Measurements from ENCODE around the gene ATP13A3.

Gene ATP13A3

GRCh38 chr3:194458131-194458530, 28.7 kb downstream of the ATP13A3 start:
- TF ChIP-seq, protein P1, sequence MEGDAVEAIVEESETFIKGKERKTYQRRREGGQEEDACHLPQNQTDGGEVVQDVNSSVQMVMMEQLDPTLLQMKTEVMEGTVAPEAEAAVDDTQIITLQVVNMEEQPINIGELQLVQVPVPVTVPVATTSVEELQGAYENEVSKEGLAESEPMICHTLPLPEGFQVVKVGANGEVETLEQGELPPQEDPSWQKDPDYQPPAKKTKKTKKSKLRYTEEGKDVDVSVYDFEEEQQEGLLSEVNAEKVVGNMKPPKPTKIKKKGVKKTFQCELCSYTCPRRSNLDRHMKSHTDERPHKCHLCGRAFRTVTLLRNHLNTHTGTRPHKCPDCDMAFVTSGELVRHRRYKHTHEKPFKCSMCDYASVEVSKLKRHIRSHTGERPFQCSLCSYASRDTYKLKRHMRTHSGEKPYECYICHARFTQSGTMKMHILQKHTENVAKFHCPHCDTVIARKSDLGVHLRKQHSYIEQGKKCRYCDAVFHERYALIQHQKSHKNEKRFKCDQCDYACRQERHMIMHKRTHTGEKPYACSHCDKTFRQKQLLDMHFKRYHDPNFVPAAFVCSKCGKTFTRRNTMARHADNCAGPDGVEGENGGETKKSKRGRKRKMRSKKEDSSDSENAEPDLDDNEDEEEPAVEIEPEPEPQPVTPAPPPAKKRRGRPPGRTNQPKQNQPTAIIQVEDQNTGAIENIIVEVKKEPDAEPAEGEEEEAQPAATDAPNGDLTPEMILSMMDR (IDR thresholded peaks at IDR 0.05; ENCODE audit: insufficient read depth, low read depth, low read length, missing control alignments): no peak
- no peak overlapping the region for H3K4me3 ChIP-seq (ENCODE audit: low read length)
- DNase-seq (ENCODE audit: low read depth): no peak

DNA sequence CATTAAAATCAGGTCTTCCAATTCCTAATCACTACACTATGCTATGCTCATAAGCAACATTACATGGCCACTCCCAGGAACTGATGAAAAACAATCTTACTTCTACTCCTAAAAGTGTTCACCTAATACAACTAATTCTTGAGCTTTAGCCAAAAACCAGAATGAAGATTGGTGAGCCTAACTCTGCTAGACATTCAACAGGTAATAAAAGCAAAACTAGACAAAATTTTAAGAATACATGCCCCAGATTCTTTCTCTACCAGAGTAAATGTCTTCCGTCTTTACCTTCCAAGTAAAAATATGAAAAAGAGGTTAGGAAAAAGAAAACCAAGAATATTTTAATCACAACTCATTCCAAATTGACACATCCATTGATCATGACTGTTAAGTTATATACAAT, 31.3 kb downstream of the ATP13A3 start:
- TF ChIP-seq, protein P1 (IDR thresholded peaks at IDR 0.05; ENCODE audit: insufficient read depth, low read depth, low read length, missing control alignments): no peak
- H3K4me3 ChIP-seq (ENCODE audit: low read length): no peak overlapping the region
- no peak for DNase-seq (ENCODE audit: low read depth)

GRCh38 chr3:194450341-194450740, 36.5 kb downstream of the ATP13A3 start:
- TF ChIP-seq, protein P1 (IDR thresholded peaks at IDR 0.05; ENCODE audit: insufficient read depth, low read depth, low read length, missing control alignments): no peak
- peak; percentile 56 for DNase-seq (ENCODE audit: low read depth)
- no peak overlapping the region for H3K4me3 ChIP-seq (ENCODE audit: low read length)

- no peak overlapping the region for H3K4me3 ChIP-seq (ENCODE audit: low read length)
- TF ChIP-seq, protein P1 (IDR thresholded peaks at IDR 0.05; ENCODE audit: insufficient read depth, low read depth, low read length, missing control alignments): no peak
These were observed 36.9 kb downstream of the ATP13A3 start for GRCh38 chr3:194449913-194450312.

GRCh38 chr3:194447657-194448056, 39.1 kb downstream of the ATP13A3 start:
- H3K4me3 ChIP-seq (ENCODE audit: low read length): no peak overlapping the region
- no peak for DNase-seq (ENCODE audit: low read depth)
- TF ChIP-seq, protein P1 (IDR thresholded peaks at IDR 0.05; ENCODE audit: insufficient read depth, low read depth, low read length, missing control alignments): no peak

More at GRCh38 chr3:194449913-194450312, 36.9 kb downstream of the ATP13A3 start:
- peak; percentile 37 for DNase-seq (ENCODE audit: low read depth)

- peak; percentile 19 for DNase-seq (ENCODE audit: low read depth)
- TF ChIP-seq, protein P1 (IDR thresholded peaks at IDR 0.05; ENCODE audit: insufficient read depth, low read depth, low read length, missing control alignments): no peak
- no peak overlapping the region for H3K4me3 ChIP-seq (ENCODE audit: low read length)
These were observed 39.6 kb downstream of the ATP13A3 start for GRCh38 chr3:194447161-194447560.

DNA sequence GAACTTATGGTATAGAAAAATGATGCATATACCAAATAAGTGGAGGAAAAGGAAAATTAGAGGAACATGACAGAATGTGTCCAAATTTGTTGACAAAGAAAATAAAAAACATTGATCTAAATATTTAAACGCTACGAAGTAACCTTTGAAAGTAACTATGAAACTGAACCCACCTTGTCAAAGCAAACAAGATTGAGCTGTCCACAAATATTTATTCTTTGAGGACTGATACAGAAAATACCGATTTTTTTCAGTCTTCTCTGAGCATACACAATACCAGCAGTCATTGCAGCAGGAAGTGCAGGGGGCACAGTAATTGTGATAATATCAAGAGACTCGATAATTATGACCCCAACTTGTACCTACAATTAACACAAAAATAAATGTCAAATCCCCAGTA, 40.0 kb downstream of the ATP13A3 start:
- no peak overlapping the region for H3K4me3 ChIP-seq (ENCODE audit: low read length)
- DNase-seq (ENCODE audit: low read depth): no peak
- TF ChIP-seq, protein P1 (IDR thresholded peaks at IDR 0.05; ENCODE audit: insufficient read depth, low read depth, low read length, missing control alignments): no peak
